GM19193 (cell line): Measurements from ENCODE around the gene STXBP1.

Experiments
- POLR2A ChIP-seq: IDR thresholded peaks from 4 replicates; pipeline ENCODE4 v1.6.1; 2011; ENCODE audit not compliant: insufficient read depth, insufficient read length; ENCODE audit errors: extremely low read depth

Gene STXBP1

DNA sequence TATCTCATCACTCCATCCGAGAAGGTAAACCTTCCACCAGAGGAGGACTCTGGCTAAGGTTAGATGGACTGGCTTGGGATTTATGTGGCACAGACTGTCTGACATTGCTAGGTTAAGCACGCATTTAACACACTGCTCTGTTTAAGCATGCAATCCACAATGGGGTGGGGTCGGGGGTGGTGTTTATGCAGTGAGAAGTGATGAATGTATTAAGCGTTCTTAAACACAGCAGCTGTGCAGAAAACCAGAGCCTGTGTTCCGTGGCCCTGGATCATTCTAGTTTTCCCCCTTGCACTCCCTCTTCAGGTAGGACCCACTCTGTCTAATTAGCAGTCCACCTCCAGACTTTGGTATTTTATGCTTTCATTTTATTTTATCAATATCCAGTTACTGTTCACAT, 46.4 kb downstream of the STXBP1 start:
- TF ChIP-seq POLR2A: no peak

DNA sequence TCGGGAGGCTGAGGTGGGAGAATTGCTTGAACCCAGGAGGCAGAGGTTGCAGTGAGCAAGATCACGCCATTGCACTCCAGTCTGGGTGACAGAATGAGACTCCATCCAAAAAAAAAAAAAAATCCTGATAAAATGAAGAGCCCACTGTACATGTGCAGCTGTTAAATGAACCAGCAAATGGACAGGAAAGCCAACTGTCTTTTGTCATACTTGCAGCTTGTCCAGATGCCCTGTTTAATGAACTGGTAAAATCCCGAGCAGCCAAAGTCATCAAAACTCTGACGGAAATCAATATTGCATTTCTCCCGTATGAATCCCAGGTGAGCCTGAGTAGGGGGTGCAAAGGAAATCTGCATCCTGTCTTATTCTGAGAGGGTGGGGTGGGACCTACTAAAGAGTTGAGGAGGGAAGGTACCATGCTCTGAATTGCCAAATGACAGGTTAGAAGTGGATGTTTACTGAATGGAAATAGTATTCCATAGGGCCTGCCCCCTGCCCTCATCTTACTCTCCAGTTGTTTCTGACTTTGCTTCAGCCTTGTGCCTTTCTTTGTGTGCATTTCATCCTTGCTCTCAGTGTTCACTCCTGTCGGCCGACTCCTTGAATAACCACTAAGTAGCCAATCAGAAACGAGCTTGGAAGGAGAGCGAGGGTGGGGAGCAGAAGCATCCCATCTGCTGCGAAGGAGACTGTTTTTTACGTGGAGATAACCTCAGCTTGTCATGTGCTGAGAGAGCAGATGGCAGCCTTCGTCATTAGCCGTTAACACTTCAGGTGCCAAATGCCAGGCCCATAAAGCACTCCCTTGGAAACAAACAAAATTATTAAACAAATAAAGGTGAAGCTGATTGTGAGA, 49.0 kb downstream of the STXBP1 start:
- no peak for TF ChIP-seq POLR2A

DNA sequence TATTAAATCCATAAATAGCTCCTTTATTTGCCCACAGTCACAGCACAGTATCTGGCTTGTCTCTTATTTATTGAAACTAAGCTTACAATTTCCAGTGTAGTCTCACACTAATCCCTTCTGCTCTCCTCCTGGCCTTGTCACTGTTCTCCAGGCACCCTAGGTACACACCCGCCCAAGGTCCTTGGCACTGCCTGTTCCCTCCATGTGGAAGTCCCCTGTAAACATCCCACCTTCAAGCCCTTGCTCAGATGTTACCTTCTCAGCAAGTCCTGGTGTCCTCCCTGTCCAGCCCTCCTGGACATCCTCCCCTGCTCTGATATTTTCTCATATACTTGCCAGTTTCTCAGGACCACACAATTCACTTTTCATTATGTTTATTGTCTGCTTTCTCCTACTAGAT, 50.5 kb downstream of the STXBP1 start:
- no peak for TF ChIP-seq POLR2A

DNA sequence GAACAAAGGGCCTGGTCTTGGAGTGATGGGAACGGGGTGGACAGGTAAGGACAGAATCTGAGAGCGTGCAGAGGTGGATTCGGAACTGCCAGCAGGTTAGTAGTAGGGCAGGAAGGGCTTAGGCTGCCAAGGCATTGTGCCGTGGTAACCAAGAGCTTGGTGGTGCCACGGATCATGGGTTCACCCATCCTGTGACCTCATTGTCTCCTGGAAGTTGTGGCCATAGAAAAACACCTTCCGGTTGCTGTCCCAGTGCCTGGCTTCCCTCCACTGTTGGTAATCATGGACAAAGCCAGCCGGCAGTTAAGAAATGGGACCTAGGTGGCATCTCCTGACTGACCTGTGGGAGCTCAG, 52.2 kb downstream of the STXBP1 start:
- no peak for TF ChIP-seq POLR2A

DNA sequence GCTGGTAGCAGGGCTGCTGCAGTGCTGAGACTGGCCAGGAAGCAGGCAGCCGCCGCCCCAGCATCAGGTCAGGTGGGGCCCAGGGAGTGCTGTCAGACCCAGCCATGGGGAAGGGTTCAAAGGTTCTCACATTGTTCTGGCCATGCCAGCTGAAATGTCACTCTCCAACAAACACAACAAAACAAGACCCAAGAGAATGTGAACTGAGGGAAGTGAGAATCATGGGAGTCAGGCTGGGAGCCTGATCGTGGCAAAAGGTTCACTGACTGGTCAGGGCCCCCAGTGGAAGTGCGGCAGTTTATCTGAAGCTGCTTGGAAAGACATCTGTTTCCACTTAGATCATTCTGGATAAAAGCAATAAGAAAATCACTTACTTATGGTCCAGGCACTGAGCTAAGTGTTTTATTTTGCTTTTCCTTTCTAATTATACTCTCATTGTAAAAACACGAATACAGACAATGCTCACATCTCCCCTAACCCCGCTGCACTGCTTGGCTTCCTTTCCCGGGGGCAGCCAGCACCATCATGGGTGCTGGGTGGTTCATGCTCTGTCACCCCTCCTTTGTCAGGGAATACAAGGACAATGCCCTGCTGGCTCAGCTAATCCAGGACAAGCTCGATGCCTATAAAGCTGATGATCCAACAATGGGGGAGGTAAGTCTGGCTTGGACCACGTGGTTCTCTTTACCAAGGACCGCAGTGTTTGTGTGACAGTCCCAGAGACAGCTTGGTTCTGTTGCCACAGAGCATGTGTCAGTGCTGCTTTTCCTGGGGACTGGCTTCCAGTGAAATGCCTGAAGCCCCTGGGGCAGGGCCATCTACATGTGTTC, 52.8 kb downstream of the STXBP1 start:
- no peak for TF ChIP-seq POLR2A

DNA sequence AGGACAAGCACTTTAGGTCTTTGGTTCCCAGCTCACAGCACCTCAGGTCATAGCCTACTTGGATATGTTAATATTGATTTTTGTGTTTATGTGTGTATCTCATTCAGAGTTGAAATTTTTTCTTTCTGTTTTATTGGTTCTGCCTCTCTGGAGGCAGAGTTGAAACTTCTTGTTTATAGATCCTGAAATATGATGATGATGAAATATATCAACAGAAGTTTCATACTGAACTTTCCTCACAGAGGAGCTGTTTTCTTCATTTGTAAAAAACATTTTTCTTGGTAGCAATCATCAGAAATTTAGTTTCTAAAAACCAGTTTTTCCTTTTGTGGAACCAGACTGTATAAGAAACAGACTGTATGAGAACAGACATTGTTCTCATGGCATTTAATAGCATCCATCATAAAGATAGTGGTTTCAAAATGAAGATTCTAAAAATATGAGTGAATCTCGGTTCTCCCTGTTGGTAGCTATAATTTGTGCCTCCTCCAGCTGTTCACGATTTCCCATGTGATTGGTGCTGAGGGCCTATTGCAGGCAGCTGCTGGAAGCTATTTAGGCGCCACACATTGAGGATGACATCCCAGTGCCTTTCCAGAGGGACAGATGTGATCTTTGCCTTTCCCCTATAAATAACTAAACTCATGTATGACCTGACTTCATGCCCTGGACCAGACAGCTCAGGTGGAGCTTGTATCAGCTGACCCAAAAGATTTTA, 55.2 kb downstream of the STXBP1 start:
- TF ChIP-seq POLR2A: no peak

DNA sequence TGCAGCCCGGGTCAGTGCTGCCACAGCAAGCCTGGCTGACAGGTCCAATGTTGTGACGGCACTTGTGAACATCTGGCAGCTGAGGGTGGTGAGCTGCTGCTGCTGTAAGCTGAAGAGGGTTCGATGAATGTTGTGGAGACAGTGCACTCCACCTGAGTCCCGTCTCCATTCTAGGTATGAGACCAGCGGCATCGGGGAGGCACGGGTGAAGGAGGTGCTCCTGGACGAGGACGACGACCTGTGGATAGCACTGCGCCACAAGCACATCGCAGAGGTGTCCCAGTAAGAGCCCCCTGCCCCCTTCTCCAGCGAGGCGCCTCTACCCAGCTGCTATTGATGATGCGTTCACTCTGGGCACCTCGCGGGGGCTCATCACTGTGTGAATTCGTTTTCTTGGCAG, 55.8 kb downstream of the STXBP1 start:
- TF ChIP-seq POLR2A: no peak

DNA sequence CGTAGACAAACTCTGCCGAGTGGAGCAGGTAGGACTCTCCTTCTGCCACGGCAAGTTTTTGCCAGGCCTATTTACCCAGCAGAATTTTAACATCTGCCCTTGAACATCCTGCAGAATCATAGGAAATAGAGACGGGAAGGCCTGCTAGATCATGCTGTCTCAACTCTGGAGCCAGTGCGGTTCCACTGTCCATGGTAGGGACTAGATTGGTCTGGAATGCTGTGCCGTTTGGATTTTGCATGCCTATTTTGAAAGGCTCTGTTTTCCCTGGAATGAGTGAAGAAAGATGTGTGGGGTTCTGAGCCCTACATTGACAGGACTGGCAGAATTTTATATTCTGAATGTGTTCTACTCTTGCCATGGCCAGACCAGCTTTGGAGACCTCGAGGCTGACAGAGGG, 61.2 kb downstream of the STXBP1 start:
- TF ChIP-seq POLR2A: no peak

DNA sequence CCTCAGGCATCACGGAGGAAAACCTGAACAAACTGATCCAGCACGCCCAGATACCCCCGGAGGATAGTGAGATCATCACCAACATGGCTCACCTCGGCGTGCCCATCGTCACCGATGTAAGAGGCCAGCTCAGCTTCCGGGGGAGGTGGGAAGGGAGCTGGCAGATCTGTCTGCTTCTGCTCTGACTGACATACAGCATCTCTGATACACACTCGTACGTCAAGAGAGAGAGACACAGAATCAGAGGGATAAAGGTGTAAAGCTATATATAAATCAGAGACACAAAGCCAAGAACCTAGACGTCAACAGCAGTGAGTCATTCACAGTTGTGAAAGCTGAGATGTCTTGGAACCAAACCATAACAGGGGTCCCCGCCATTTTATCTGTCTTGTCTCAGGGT, 64.6 kb downstream of the STXBP1 start:
- TF ChIP-seq POLR2A: no peak

DNA sequence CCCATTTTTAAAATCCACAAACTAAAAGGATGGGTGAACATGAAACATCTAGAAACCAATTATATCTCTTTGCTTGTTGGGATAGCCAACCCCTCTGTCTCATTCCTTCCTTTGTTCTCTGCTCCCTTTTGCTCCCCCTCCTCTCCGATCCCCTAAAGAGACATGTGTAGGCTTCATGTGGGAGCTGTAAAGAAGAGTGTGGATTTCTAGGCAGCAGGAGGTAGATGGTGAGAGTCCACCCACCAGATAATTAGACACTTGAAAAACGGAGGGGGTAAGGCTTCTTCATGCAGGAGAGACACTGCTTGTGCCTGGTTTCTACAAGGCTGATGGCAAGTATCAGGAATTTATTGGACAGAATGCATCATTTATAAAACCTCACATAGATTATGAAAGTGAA, 67.4 kb downstream of the STXBP1 start:
- no peak for TF ChIP-seq POLR2A

DNA sequence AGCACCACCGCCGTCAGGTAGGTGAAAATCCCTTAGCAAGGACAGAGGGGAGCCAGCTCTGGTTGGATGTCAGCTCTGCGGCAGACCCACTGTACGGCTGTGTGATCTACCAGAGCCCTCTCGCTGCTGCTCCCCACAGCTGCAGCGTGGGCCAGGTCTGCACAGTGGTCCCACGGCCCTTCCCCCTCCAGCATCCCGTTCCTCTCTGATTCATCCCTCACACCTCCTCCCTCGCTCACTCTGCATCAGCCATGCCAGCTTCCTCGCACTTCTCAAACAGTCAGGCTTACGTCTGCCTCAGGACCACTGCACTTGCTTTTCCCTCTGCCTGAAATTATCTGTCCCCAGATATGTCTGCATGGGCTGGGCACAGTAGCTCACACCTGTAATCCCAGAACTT, 68.1 kb downstream of the STXBP1 start:
- no peak for TF ChIP-seq POLR2A

DNA sequence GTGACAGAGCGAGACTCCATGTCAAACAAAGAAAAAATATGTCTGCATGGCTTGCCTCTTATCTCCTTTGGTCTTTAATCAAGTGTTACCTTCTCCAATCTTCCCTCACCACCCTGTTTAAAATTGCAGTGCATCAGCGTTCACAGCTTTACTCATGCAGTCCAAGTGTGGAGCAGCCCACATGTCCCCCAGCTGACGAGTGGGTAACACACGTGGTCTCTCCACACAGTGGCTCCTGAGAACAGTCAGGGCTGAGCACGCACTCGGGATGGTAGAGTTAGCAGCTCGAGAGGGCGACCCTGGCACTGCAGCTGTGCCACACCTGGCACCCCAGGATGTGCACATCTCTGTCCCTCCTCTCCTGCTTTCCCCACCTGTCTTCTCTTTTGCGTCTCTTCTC, 68.8 kb downstream of the STXBP1 start:
- no peak for TF ChIP-seq POLR2A

DNA sequence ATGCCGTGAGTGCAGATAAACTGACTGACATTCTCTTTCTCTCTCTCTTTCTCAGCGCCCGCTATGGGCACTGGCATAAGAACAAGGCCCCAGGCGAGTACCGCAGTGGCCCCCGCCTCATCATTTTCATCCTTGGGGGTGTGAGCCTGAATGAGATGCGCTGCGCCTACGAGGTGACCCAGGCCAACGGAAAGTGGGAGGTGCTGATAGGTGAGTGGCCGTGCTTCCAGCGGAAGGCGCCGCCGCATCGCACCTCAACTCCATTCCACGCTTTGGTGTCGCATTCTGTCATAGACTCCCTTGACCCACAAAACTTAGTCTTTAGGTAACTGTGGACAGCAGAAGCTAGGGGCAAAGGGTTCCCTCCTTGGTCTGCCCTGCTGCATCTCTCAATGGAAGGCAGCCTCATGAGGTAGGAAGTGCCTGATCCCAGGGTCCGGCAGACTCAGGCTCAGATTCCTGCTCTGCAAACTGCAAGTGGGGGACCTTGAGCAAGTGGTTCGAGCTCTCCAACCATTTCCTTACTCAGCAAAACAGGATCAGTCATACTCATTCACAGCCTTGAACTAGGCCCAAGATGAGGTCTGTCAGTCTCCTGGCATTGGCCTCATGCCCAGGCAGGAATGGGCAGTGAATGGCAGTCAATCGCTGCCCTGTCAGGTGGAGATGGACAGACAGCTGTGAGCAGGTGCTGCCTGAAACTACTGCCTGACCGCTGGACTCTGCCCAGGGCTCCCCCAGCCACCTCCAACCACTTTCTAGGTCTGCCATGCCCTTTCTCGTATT, 70.5 kb downstream of the STXBP1 start:
- TF ChIP-seq POLR2A: no peak

DNA sequence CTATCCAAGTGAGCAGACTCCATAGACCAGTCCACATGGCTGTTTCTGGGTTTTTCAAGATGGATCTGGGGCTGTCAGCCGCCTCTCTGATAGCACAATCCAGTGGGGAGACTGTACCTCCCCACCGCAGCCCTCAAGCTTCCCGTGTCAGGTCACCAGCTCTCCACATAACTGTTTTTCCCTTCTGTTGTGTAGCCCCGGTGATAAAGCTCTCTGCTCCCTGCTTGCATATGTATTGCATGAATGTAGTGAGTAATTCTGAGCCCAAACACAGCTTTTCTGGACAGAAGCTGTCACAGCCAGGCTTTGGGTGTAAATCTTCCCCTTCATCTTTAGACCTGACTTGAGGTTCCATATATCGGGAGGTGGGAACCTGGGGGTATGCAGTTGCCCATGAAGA, 71.6 kb downstream of the STXBP1 start:
- TF ChIP-seq POLR2A: no peak

DNA sequence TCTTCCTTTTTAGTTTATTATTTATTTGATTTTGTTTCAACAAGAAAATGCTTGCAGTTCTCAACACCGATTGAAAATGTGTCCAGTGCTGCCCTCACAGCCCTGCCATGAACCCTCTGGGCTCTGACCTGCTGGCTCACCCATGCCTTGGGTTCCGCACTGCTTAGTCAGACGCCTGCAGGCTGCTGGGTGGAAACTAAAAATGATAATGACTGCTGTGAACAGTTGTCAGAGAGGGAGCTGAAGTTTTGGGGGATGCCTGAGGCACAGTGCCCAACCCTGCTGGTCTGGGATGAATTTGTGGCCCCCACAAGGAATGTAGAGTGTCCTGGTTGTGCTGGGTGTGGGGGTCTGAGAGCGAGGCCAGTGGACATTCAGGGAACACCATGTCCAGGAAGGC, 72.5 kb downstream of the STXBP1 start:
- no peak for TF ChIP-seq POLR2A
